GM18508 (cell line): ENCODE measurements around the gene FBXO7.

Experiments used
- ATAC-seq: cut with Tn5 transposase; IDR thresholded peaks from one replicate; pipeline ENCODE4 v1.9.1; 2021; ENCODE audit warnings: moderate number of reproducible peaks; ENCODE audit not compliant: insufficient read depth, unreplicated experiment

Gene FBXO7

DNA sequence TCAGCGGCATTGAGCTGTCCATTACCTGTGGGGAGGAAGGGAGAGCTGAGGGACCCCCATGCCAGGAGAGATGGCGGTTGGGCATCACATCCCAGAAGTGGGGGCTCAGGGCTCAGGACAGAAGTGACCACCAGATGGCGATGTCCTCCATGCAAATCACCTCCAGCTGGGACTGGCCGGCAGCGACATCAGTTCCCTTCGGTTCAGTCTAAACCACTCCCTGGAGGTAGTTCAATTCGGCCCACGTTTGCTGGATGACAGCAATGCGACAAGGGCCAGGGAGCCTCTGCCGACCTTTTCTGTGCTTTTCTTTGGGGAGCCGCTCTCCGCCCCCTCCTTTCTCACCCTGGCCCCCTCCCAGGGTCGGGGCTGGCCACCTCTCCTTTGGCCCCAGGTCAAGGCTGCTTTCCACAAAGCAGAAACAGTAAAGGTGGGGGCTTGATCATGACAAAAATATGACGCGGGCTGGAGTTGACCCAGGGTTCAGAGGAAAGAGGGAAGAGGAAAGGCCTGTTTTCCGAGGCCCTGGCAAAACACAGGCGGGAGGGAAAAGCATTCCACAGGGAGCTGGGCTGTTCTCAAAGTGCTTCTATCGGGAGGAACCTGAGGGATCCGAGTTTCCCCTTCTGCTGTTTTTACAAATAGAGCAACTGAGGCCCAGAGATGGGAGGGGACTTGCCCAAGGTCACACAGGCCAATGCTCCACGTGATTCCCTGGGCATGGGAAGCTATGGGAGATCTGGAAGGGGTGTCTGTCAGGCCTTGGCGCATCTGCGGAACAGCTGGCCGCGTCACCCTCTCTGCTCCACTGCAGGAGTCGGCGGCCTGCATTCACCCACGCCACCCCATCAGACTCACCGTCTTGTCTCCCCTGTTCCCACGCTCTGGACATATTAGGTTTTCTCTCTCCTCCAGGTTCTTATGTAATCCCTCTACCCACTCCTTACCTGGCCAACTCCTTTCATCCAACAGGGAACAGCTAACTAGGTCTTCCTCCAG, 54.7 kb downstream of the FBXO7 start:
- no peak for ATAC-seq

DNA sequence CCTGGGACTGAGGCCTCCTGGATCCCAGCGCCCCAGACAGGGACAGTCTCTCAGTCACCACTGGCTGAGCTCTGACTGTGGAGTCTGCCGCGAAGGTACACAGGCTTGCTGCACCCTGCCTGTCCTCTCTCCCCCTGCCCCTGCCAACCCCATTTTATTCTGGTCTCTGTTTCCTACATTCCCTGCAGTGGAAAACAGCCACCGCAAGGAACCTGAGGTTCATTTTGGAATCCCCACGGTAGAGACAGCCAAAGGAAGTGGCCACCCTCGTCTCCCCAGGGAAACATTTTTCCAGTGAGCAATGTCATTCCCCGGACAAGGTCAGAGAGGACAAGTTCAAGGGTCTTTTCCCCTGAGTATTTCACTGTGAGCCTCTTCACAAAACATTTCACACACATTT, 56.6 kb downstream of the FBXO7 start:
- no peak for ATAC-seq

DNA sequence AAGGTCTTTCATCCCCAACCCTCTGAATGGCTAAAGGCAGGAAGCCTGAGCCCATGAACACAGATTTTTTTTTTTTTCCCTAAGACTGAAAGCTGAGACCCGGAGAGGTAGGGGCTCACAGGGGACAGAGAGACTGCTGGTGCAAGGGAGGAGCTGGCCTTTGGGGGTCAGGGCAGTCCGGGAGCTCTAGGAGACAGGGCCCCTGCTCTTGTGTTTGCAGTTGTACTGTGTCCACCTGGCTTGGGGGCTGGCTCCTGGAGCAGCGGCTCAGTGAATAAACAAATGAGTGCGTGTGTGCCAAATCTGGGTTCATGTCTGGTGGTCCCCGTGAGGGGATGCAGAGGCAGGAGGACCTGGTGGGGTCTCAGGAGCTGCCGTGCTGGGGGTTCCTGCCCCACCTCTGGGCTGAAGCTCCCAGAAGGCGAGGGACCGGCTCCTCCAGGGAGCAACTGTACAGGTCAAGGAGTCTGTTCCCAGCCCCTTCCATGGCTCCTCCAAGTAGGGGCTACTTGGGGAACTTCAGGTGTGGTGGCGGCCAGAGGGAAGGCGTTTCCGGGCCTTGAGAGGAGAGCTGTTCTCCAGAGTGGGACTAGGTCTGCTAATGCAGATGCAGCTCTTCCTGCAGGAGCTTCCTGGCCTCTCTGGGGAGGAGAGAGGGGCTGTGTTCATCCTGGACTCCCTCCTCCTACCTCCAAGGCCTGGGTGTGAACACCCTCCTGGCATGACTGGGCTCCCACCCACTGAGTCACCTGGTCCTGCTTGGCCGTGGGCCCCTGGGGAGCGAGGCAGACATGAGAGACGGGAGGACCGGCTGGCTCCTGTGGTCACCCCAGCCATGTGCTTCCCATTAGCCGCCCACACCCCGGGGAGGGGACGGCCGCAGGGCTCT, 57.6 kb downstream of the FBXO7 start:
- no peak for ATAC-seq

DNA sequence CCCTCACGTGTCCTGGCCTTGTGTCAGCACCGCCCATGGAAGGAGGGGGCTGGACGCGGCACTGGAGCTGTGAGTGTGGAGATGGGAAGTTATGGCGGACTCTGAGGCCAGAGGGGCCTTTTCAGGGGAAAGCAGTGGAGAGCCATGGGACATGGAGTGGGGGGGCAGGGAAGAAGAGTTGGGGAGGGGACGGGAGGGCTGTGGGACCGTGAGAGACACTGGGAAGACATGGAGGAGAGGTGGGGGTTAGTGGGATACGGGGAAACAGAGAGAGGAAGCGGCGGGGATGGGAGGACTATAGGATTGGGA, 58.2 kb downstream of the FBXO7 start:
- no peak for ATAC-seq

DNA sequence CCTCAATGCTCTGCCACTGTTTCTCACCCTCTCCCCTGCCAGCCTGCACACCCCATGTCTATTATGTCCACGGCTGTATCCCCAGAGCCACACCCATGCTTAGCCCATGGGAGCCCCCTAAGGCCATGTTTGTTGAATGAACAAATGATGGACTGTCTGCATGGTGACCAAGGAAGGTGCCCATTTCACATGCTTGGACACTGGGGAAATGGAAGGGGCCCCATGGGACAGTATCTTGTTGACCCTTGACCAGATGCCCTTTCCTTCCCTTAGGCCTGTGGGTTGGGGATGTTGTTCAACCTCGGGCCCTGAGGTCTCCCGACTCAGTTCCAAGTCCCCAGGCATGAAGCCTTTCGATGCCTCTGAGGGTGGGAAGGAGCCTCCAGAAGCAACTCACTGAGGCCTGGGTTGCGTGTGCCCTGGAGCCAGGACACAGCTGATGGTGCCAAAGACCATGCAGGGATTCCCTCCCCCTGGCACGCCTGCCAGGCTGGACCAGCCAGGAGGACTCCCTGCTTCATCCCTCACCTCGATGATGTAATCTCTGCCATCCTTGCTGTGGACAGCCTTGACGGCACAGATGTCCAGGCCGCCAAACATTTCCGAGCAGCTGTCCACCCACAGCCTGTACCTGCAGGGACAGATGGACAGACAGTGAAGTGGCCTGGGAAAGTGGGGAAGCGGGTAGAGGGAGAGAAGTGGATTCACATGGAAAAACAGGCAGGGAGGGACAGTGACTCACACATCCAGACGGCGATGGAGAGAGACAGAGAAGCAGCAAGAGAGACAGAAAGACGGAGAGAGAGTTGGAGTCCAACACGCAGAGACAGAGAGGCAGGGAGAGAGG, 58.9 kb downstream of the FBXO7 start:
- no peak for ATAC-seq

DNA sequence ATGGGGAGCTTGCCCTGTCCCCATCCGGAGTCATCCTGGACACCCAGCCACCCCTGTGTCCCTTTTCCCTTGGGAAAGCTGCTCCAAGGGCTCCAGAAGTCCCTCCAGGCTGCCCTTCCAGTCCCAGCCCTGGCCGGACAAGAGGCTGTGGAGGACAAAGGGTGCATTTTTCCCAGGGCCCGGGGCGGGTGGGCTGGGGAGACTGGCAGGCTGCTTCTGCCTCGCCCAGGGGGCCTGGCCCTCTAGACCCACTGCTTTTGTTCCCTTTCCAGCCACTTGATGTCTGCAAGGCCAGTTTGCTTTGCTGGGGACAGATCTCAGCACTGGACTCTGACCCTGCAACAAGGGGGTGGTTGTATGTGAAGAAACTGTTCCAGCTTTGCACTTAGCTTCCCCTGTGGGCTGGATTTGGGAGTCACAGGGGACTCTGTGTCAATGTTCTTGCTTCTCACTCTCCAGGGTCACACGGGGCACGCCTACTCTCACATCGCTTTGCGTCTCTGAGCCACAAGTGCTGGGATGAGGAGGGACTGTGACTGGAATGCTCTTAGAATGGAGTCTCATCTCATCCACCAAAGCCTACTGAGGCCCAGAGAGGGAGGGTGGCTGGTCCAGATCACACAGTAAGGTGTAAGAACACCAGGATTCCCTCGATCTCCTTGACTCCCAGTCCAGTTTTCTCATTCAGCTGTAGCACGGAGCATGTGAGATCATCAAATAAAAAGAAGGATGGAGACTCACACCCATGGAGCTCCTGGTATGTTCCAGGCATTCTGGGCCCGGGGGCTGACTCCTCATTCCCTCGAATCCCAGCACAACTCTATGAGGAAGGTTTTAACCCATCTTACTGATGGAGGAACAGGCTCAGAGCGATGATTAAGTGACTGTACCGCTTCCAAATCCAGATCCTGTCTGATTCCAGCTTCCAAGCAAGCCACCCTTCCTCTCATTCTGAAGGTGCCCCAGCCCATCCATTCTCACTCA, 59.9 kb downstream of the FBXO7 start:
- ATAC-seq: no peak

DNA sequence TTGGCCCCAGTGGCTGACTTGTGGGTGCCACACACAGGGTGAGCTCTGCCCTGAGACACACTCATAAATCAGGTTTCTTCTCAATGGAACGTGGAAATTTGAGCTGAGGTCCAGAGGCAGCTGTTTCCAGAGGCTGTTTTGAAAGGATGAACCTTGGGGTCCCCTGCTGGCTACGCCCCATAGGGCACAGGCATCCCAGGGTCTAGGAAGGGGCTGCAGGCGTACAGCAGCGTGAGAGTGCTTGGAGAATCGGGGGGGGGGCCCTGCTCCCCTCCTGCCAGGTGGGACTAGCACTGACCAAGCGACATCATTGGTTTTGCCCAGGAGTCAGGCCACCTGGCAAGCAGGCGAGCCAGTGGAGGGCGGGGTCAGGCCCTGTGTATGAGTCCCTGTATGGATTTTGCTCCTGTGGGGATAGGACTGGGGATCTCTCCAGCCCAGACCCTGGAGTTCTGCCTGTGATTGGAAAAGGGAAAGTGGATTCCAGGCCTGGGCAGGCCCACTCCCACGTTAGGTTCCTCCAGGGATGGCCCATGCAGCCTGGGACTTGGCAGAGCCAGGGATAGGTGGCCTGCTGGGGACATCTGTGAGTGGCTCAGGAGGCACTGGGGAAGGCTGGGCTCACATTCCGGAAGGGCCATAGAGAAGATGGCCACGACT, 61.0 kb downstream of the FBXO7 start:
- ATAC-seq: no peak

DNA sequence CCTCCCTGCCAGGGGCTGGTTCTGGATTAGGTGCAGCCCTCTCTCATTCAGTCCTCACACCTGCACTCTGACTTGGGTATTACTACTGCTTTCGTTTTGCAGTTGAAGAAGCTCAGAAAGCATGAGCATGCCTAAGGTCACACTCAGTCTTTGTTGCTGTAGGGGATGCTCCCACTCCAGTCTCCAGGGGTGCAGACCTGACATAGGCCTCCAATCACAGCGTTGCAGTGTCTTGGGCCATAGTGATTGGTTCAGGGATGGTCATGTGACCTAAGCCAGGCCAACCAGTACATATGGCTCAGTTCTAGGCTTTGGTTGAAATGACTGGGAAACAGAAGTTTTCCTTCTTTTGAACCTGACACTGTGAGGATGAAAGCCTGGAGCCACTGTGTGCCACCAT, 61.7 kb downstream of the FBXO7 start:
- no peak for ATAC-seq

DNA sequence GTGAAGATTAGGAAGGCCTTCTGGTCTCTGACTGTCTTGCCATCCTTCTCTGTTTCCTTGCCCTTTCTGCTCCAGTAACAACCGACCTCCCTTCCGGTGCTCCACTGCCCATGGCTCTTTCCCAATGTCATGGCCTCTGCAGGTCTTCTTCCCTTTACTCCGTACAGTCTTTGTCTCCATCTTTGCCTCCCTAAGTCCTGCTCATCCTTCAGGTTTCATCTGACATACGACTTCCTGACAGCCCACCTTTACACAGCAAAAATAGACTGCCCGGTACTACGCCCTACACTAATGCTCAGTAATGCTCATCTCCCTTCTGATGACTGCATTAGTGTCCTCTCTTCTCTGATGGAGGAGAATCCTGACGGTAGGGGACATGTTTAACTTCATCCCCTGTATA, 63.9 kb downstream of the FBXO7 start:
- no peak for ATAC-seq

DNA sequence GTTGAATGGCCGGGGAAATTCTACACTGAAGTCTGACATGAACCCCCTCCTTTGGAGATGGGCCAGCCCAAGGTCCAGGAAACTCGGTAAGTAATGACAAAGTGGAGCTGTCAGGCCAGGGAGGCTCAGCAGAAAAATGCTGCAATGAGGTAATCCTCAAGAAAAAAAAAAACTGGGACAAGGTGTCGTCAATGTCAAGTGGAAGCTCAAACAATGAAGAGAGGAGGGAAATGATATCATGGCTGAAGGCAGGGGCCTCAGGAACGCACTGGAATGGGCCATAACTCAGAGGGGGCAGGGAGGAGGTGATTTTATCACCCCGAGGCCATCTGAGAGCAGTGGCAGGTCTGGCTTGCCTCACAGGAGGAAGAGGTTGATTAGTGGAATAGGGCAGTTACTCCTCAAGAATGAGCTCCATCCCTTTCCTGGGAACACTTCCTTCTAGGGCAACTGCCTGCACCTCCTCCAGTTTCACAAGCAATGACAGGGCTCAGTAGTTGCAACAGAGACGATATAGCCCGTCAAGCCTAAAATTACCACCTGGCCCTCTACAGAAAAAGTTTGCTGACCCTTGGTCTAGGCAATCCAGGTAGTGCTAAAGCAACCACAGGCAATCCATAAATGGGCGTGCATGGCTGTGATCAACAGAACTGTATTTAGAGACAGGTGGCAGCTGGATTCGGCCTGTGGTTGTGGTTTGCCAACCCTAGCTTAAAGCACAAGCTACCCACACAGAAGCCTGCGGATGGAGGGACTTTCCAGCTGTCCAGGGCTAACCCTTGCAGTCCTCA, 65.2 kb downstream of the FBXO7 start:
- no peak for ATAC-seq

DNA sequence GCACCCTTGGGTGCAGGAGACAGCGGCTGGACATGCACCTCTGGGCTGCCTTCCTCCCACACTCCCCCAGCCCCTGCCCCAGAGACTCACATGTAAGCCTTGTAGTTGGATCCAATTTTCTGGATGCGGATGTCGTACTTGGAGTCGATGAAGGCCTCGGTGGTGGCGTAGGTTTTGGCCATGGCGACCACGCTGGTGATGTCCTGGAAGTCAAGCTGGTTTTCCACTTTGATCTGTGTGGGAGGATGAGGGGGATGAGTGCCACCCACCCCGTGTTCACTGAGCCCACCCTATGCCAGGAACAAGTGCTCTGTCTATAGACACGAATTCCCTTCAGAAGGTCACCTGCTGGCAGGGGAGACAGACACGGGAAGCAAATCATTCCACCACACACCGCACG, 66.9 kb downstream of the FBXO7 start:
- no peak for ATAC-seq

DNA sequence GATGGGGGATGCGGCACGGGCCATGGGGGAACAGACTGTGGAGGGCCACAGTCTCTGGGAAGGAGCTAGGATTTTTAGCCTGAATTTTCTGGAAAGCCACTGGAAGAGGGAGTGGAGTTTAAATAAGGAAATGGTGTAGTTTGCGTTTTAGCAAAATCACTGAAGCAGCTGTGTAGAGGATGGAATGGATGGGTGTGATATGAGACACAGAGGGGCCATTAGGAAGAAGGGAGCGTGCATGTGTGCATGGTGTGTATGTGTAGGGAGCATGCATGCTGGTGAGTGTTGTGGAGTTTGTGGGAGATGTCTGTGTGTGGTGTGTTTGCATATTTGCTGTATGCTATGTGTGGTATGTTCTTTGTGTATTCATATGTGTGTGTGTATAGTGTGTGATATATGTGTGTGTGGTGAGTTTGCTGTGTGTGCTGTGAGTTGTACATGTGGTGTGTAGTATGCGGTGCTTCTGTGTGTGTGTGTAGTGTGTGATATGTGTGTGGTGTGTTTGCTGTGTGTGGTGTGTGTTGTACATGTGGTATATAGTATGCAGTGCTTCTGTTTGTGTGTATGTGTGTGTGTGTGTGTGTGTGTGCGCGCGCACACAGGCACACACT, 67.6 kb downstream of the FBXO7 start:
- ATAC-seq: no peak

DNA sequence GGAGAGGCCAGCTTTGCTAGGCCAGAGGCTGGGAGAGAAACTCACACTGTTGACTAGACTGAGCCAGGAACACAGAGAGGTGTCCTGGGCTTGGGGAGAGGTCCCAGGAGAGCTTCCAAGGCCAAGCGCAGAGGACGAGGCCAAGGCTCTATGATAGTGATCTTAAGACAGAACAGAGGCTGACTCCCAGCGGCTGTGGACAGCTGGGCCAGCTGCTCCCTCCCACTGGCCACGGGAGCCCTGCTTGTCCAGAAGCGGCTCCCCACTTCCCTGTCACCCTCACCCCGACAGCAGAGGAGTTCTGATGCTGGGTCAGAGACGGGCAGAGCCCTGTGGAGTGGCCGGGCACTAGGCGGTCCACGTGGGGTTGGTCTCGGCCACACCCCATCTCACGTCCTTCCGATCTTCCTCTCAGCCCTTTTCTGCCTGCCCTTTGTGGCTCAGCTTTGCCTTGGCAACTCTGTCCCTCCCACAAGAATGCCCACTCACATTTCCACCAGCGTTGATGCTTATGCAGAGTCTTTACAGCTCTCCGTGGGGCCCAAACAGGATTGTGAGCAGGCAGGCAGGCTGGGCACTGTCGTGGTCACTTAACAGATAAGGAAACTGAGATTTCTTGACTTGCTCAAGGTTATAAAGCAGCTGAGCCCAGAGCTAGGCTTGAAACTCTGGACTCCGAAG, 68.2 kb downstream of the FBXO7 start:
- ATAC-seq: no peak

DNA sequence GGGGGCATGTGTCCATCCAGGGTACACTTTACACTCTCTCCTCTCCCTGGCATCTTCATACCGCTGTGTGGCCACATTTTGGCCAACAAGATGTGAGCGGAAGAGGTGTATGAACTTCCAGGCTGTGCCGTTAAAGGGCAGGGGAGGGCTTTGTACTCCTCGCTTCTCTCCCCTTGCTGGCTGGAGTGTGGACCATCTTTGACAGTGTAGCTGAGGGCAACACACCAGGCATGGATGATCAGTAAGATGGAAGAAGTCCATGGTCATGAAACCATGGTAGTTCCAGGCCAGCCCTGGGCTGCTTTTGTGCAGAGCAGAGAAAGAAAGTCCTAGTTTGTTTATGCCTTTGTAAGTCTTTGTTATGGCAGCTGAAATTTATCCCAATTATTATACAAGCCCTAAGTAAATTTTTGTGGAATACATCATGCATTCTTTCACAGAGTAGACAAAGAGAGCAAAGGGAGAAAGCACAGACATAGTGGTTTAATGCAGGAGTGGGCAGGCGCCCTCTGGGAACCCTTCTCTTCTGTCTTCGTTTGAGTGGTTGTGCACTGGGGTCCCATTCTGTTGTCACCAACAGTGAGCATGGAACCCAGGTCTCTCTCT, 70.4 kb downstream of the FBXO7 start:
- ATAC-seq: no peak

DNA sequence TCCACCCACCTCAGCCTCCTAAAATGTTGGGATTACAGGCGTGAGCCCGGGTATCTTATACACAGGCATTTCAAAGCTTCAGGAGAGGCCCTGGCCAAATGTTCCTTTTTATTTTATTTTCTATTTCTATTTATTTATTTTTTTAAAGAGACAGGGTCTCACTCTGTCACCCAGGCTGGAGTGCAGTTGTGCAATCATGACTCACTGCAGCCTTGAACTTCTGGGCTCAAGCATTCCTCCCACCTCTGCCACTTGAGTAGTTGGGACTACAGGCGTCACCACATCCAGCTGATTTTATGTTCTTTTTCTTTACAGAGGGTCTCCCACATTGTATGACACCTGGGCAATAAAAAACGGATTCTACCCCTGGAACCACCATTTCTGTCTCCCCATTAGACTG, 71.2 kb downstream of the FBXO7 start:
- no peak for ATAC-seq

DNA sequence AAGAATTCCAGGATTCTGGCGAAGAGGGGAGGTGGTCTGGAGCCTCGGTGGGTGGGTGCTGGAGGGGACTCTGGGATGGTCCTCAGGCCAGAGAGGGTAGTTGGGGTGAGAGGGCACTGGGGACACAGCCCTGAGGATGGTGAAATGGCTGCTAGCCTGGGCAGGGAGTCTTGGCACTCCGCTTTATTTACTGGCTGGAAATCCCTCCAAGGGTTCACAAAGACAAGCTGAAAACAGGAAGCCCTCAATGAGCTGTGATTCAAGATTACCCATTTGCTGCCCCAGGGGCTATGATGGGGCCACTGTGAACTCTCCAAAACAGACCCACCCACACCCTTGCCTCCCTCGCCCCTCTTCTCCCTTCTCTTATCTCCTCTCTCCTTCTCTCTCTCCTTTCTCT, 71.9 kb downstream of the FBXO7 start:
- no peak for ATAC-seq

DNA sequence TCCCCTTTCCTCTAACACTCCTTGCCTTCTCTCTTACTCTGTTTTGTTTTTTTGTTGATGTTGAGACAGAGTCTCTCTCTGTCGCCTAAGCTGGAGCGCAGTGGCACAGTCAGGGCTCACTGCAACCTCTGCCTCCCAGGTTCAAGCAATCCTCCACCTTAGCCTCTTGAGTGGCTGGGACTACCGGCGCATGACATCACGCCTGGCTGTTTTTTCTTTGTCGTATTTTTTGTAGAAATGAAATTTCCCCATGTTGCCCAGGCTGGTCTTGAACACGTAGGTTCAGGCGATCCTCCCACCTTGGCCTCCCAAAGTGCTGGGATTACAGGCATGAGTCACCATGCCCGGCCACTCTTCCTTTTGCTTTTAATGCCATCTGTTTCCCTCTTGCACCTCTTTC, 72.3 kb downstream of the FBXO7 start:
- no peak for ATAC-seq
